Stimulated activated CD4-positive, alpha-beta T cell treated with anti-CD3 and anti-CD28 coated beads, Interleukin-15, amount 100 ng/mL, for 1 hour (primary cell): ENCODE measurements around the gene STAT5A.
"Not testable (repeated sequence)": the region's sequence is repeated elsewhere in the genome, so short reads cannot be mapped to it uniquely, and the experiment has no call there.

Experiments used
- DNase-seq, 2 donors: peaks; one replicate each; pipeline ENCODE4 v3.0.0-alpha.2; 2020; ENCODE audit warnings: low read depth in 1 of 2, low spot score in 1 of 2

The STAT5A gene

DNA sequence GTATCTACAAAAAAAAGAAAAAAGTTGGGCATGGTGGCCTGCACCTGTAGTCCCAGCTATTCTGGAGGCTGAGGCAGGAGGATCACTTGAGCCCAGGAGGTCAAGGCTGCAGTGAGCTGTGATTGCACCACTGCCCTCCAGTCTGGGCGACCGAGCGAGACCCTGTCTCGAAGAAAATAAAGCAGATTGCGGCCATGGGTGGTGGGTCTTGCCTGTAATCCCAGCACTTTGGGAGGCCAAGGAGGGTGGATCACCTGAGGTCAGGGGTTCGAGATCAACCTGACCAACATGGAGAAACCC, 16.7 kb downstream of the STAT5A start:
- DNase-seq: not testable (repeated sequence)

- DNase-seq: no peak
Measured at GRCh38 chr17:42305543-42306384, 17.5 kb downstream of the STAT5A start.

GRCh38 chr17:42306385-42306667, 18.0 kb downstream of the STAT5A start:
- DNase-seq: no peak

GRCh38 chr17:42307362-42307927, 19.1 kb downstream of the STAT5A start:
- no peak for DNase-seq

DNA sequence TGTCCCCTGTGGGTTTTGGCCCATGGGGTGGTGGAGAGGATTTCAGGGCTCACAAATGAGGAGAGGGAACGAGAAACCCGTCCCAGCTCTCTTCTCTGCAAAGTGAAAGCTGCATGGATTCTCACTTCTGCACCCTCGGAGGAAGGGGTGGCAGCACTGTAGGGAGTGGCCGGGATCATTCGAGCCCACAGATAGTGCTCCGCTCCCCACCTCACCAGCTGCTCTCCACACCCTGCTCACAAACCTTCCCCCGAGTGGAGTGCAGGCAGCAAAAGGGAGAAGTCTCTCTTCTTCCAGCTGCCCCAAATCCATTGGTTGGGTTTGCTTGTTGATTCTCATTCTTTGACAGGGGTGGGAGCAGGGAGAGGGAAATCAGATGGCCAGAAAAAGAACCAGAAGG, 20.1 kb downstream of the STAT5A start:
- DNase-seq: no peak

DNA sequence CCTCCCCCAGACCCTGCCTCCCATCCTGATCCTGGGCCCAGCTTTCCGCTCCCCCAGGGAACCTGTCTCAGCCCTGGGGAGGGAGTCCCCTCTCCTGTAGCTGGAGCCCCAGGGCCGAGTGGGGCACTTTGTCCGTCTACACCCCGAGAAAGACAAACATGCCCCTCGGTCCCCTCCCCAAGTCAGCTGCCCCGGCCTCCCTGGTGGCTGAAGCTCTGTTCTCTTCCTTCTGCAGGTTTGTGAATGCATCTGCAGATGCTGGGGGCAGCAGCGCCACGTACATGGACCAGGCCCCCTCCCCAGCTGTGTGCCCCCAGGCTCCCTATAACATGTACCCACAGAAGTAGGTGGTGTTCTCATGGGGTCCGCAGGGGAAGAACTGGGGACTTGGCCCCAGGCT, 20.8 kb downstream of the STAT5A start:
- DNase-seq: no peak

- DNase-seq: no peak
Measured at GRCh38 chr17:42309986-42310786, 21.9 kb downstream of the STAT5A start.

- DNase-seq: no peak
Measured at GRCh38 chr17:42310787-42311215, 22.5 kb downstream of the STAT5A start.

DNA sequence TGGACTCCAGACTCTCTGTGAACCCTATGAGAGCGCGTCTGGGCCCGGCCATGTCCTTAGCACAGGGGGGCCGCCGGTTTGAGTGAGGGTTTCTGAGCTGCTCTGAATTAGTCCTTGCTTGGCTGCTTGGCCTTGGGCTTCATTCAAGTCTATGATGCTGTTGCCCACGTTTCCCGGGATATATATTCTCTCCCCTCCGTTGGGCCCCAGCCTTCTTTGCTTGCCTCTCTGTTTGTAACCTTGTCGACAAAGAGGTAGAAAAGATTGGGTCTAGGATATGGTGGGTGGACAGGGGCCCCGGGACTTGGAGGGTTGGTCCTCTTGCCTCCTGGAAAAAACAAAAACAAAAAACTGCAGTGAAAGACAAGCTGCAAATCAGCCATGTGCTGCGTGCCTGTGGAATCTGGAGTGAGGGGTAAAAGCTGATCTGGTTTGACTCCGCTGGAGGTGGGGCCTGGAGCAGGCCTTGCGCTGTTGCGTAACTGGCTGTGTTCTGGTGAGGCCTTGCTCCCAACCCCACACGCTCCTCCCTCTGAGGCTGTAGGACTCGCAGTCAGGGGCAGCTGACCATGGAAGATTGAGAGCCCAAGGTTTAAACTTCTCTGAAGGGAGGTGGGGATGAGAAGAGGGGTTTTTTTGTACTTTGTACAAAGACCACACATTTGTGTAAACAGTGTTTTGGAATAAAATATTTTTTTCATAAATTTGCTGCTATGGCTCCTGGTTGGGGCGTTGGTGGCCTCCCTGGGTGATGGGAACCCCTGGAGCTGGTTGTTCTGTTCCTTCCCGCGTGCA, 23.1 kb downstream of the STAT5A start:
- no peak for DNase-seq

- no peak for DNase-seq
Measured at GRCh38 chr17:42312035-42312284, 23.7 kb downstream of the STAT5A start.

- peak; percentile 61 to 63 for DNase-seq
Measured at GRCh38 chr17:42312285-42313130, 24.2 kb downstream of the STAT5A start.

- no peak for DNase-seq
Measured at GRCh38 chr17:42313389-42313772, 25.1 kb downstream of the STAT5A start.

DNA sequence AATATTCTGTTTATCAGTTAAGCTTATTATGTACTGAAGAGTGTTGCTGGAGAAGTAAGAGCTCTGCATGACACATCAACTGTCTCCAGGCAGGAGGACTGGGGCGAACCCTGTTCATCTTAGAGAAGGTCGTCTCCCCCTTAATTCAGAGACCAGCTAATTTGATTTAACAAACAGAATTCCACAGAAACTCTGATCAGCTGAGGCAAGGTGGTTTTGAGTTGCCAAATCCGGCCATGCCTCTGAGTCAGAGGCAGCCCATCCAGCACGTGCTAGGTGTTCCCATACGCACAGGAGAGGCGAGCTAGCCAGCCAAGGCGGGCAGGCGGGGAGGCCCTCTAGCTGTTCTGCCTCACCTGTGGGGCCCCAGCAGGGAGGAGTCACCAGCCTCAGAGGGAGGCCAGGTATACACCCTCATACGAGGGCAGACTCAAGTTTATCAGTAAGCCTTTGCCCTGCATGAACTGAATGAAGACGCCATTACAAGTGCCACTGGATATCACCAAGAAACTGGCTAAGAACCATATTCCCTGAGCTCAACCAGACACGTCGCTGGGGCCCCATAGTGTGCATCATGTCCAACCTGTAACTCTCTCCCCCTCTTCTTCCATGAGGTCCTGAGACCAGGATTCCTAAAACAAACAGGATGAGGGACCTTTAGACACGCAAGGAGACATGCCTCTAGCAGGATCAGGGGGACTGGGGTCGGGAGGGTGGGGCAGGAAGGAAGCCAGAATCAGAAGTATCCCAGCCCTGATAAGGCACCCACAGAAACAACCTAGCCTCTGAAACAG, 25.7 kb downstream of the STAT5A start:
- DNase-seq: no peak

DNA sequence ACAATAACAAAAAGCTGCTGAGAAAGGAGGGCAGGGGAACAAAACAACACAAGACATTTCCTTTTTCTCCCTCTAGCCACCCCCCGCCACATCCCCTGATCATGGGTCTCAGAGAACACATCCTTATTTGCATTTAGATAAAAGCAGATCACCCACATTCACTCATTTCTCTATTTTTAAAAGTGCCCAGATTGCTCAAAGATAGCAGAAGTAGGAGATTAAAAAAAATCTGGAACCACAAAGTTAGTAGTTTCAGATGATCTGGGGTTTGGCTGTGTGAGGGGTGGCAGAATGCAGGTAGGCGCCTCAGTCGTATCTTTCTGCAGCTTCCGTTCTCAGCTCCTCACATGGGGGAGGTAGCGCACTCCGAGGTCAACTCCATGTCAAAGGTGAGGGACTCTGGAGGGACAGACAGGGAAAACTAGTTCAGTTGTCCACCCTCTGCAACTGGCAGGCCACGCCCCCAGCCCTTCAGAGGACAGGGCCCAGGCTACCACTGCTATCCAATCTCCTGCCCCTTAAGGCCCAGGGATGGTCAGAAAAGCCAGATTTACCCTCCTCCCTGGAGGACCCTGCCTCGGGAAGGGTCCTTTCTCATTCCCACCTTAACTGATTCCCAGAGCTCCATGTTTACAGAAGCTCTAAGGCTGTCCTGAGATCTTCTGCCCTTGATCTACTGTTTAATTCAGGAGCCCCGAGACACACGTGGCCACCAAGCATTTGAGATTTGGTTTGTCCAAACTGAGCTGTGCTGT, 27.3 kb downstream of the STAT5A start:
- DNase-seq: no peak

GRCh38 chr17:42316755-42317154, 28.5 kb downstream of the STAT5A start:
- no peak for DNase-seq

GRCh38 chr17:42317266-42317845, 29.1 kb downstream of the STAT5A start:
- DNase-seq: no peak

DNA sequence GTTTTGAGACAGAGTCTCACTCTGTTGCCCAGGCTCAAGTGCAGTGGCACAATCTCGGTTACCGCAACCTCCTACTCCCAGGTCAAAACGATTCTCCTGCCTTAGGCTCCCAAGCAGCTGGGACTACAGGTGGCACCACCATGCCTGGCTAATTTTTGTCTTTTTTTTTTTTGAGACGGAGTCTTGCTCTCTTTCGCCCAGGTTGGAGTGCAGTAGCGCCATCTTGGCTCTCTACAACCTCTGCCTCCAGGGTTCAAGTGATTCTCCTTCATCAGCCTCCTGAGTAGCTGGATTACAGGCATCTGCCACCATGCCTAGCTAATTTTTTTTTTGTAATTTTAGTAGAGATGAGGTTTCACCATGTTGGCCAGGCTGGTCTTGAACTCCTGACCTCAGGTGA, 29.7 kb downstream of the STAT5A start:
- not testable (repeated sequence) for DNase-seq

DNA sequence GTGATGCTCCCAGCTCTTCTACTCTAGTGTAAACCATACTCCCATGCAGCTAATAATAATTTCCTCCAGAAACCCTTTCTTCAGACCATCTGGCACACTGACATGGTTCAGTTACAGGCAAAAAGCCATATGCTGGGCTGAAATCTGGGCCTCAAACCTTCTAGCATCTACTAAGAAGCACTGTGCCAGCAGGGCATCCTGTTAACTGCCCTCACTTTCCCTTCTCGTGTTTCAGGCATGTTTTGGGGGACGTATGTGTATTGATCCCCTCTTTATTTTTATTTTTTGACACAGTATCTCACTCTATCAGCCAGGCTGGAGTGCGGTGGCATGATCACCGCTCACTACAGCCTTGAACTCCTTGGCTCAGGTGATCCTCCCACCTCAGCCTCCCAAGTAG, 33.3 kb downstream of the STAT5A start:
- DNase-seq: no peak
